H9 (cell line): ENCODE data around the gene MARCHF10. TPM values are rescaled to one million over a fixed set of nuclear protein-coding genes. Genes with fewer than 3 reads are reported as not detected.

Experiments used
- DNase-seq: peaks from one replicate; pipeline ENCODE4 v3.0.0-alpha.2; 2017
- H2AFZ ChIP-seq: one replicate; pipeline ENCODE4 v1.6.1; 2013; ENCODE audit warnings: mild to moderate bottlenecking, low read length, control low read depth, moderate library complexity
- H2AK5ac ChIP-seq: 2 replicates; pipeline ENCODE4 v1.6.1; 2013; ENCODE audit warnings: low read length, control low read depth, mixed read lengths; ENCODE audit not compliant: insufficient read length
- H2BK120ac ChIP-seq: one replicate; pipeline ENCODE4 v1.6.1; 2013; ENCODE audit warnings: low read depth, mild to moderate bottlenecking, low read length, control low read depth, inconsistent platforms; ENCODE audit not compliant: poor library complexity, severe bottlenecking
- H2BK12ac ChIP-seq: 2 replicates; pipeline ENCODE4 v1.6.1; 2013; ENCODE audit warnings: low read length, control low read depth, mixed read lengths, low read depth; ENCODE audit not compliant: insufficient read length
- H2BK15ac ChIP-seq: 2 replicates; pipeline ENCODE4 v1.6.1; 2013; ENCODE audit warnings: low read depth, low read length, control low read depth
- H2BK20ac ChIP-seq: one replicate; pipeline ENCODE4 v1.6.1; 2013; ENCODE audit warnings: low read depth, mild to moderate bottlenecking, low read length, control low read depth, inconsistent platforms; ENCODE audit not compliant: poor library complexity, severe bottlenecking
- H2BK5ac ChIP-seq: 2 replicates; pipeline ENCODE4 v1.6.1; 2013; ENCODE audit warnings: low read length, control low read depth, mixed read lengths; ENCODE audit not compliant: insufficient read length
- H3K14ac ChIP-seq: 2 replicates; pipeline ENCODE4 v1.6.1; 2013; ENCODE audit warnings: low read length, control low read depth; ENCODE audit not compliant: insufficient read depth
- H3K18ac ChIP-seq: 2 replicates; pipeline ENCODE4 v1.6.1; 2013; ENCODE audit warnings: low read depth, mild to moderate bottlenecking, mixed read lengths, low read length, control low read depth; ENCODE audit not compliant: insufficient read length
- H3K23ac ChIP-seq: 2 replicates; pipeline ENCODE4 v1.6.1; 2013; ENCODE audit warnings: low read length, control low read depth, mixed read lengths, low read depth; ENCODE audit not compliant: insufficient read length
- H3K23me2 ChIP-seq: 2 replicates; pipeline ENCODE4 v1.6.1; 2013; ENCODE audit warnings: low read depth, mild to moderate bottlenecking, mixed read lengths, low read length, control low read depth; ENCODE audit not compliant: insufficient read length, poor library complexity, severe bottlenecking
- H3K27ac ChIP-seq: 2 replicates; pipeline ENCODE4 v1.5.1; 2013; ENCODE audit warnings: low read length, control low read depth, mixed read lengths, low read depth; ENCODE audit not compliant: insufficient read length
- H3K27me3 ChIP-seq: 2 replicates; pipeline ENCODE4 v1.6.1; 2013; ENCODE audit warnings: low read length, control low read depth, inconsistent platforms; ENCODE audit not compliant: insufficient read depth
- H3K4ac ChIP-seq: 2 replicates; pipeline ENCODE4 v1.6.1; 2013; ENCODE audit warnings: low read depth, mild to moderate bottlenecking, control low read depth, inconsistent platforms, low read length, moderate library complexity
- H3K4me1 ChIP-seq: 2 replicates; pipeline ENCODE4 v1.6.1; 2013; ENCODE audit warnings: low read length, control low read depth, inconsistent platforms; ENCODE audit not compliant: insufficient read depth
- H3K4me2 ChIP-seq: 2 replicates; pipeline ENCODE4 v1.6.1; 2013; ENCODE audit warnings: low read length, control low read depth, mixed read lengths; ENCODE audit not compliant: insufficient read length, insufficient read depth
- H3K56ac ChIP-seq: 2 replicates; pipeline ENCODE4 v1.6.1; 2013; ENCODE audit warnings: low read depth, mild to moderate bottlenecking, mixed read lengths, low read length, control low read depth; ENCODE audit not compliant: insufficient read length
- H3K79me1 ChIP-seq: 2 replicates; pipeline ENCODE4 v1.6.1; 2013; ENCODE audit warnings: low read depth, mild to moderate bottlenecking, moderate library complexity, low read length, control low read depth, inconsistent platforms; ENCODE audit not compliant: insufficient read depth, poor library complexity, severe bottlenecking
- H3K79me2 ChIP-seq: 2 replicates; pipeline ENCODE4 v1.6.1; 2013; ENCODE audit warnings: low read length, control low read depth, inconsistent platforms; ENCODE audit not compliant: insufficient read depth
- H3K9ac ChIP-seq: 2 replicates; pipeline ENCODE4 v1.6.1; 2013; ENCODE audit warnings: low read length, control low read depth, mixed read lengths; ENCODE audit not compliant: insufficient read length; ENCODE audit errors: extremely low read depth
- H3K9me3 ChIP-seq: one replicate; pipeline ENCODE4 v1.6.1; 2013; ENCODE audit warnings: low read depth, low read length, inconsistent platforms; ENCODE audit not compliant: control insufficient read depth
- H3T11ph ChIP-seq: one replicate; pipeline ENCODE4 v1.6.1; 2013; ENCODE audit warnings: mild to moderate bottlenecking, low read length, control low read depth, inconsistent platforms
- H4K20me1 ChIP-seq: one replicate; pipeline ENCODE4 v1.6.1; 2013; ENCODE audit not compliant: control insufficient read depth, insufficient read length, insufficient read depth
- H4K5ac ChIP-seq: 2 replicates; pipeline ENCODE4 v1.6.1; 2013; ENCODE audit warnings: low read depth, mild to moderate bottlenecking, mixed read lengths, low read length, control low read depth; ENCODE audit not compliant: insufficient read length
- H4K8ac ChIP-seq: replicated peaks from 2 replicates; pipeline ENCODE4 v1.6.1; 2013; ENCODE audit warnings: low read length, control low read depth, mixed read lengths, low read depth; ENCODE audit not compliant: insufficient read length
- H4K91ac ChIP-seq: 2 replicates; pipeline ENCODE4 v1.6.1; 2013; ENCODE audit warnings: low read depth, mild to moderate bottlenecking, moderate library complexity, mixed read lengths, low read length, control low read depth; ENCODE audit not compliant: insufficient read length
- H3K27ac Mint-ChIP-seq, 3 experiments: 2 replicates in 2 of 3; 3 replicates in 1 of 3; pipeline ENCODE4 v1.8.0; 2020 to 2021; ENCODE audit warnings: mixed read lengths in 3 of 3, mild to moderate bottlenecking in 1 of 3, moderate library complexity in 1 of 3
- H3K27me3 Mint-ChIP-seq: 2 replicates; pipeline ENCODE4 v1.8.0; 2021; ENCODE audit warnings: low read depth, mild to moderate bottlenecking, moderate library complexity, mixed read lengths
- H3K36me3 Mint-ChIP-seq, 3 experiments: 2 replicates in 2 of 3; 3 replicates in 1 of 3; pipeline ENCODE4 v1.8.0; 2020 to 2021; ENCODE audit warnings: low read depth in 3 of 3, mixed read lengths in 3 of 3; ENCODE audit not compliant: insufficient read depth in 1 of 3
- H3K4me1 Mint-ChIP-seq, 2 experiments: 2 replicates each; pipeline ENCODE4 v1.8.0; 2020; ENCODE audit warnings: mixed read lengths in 2 of 2
- H3K4me3 Mint-ChIP-seq, 2 experiments: 2 replicates in 1 of 2; 3 replicates in 1 of 2; pipeline ENCODE4 v1.8.0; 2020 to 2021; ENCODE audit warnings: mild to moderate bottlenecking in 2 of 2, mixed read lengths in 2 of 2, moderate library complexity in 1 of 2
- H3K9me3 Mint-ChIP-seq, 2 experiments: 2 replicates in 1 of 2; 3 replicates in 1 of 2; pipeline ENCODE4 v1.8.0; 2020; ENCODE audit warnings: mild to moderate bottlenecking in 2 of 2, mixed read lengths in 2 of 2, moderate library complexity in 1 of 2
- WGBS: extraction: QIAGEN DNeasy Blood & Tissue Kit; methylation state at CpG from one replicate; pipeline ENCODE4 v1.1.7; 2013; ENCODE audit warnings: missing lambda C conversion rate, low lambda C conversion rate, mixed read lengths; ENCODE audit not compliant: insufficient read length; ENCODE audit errors: extremely low coverage; 5-methylcytosine and 5-hydroxymethylcytosine counted together
- total RNA-seq: library from RNA; stranded (reverse); gene quantifications from 2 replicates; pipeline ENCODE4 v1.2.1, GENCODE V29; 2021
- TF ChIP-seq, protein P1 (sequence below): fragments of 200-600 bp; sonication (generic); conservative IDR thresholded peaks from 3 replicates; pipeline ENCODE4 v1.8.0; 2021; ENCODE audit warnings: antibody characterized with exemption, mild to moderate bottlenecking

MARCHF10 gene
- total RNA-seq, 1 experiment from 2014 or later = not detected

DNA sequence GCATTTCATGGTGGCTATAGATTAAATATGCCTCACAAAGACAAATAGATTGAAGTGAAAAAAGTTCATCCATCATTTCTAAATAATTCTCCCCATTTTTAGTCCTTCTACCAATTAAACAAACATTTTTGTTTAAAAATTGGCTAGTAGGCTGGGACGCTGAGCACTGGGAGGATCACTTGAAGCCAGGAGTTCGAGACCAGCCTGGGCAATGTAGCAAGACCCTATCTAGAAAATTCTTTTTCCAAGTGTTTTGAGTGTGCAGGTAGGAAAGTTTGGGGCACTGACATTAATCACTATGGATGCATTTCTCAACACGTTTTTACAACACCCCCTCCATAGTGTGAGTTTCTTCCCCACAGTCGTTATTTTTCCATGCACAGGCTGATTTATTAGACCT is 123.9 kb downstream of the MARCHF10 start:
- no CpG with 5 or more reads among the region's 4 CpGs for WGBS
- Mint-ChIP-seq H3K36me3 (peaks cover 18 to 23% (median 18%) of the 10 kb centered on the region in 3 experiments), H3K4me3 (no peak overlapping the region)

More for the DNA sequence above, 123.9 kb downstream of the MARCHF10 start:
- no peak overlapping the region for H4K8ac ChIP-seq
- H2BK5ac ChIP-seq = no peak overlapping the region
- no peak overlapping the region for H3K9ac ChIP-seq
- H2BK120ac ChIP-seq = no peak overlapping the region
- TF ChIP-seq, protein P1, sequence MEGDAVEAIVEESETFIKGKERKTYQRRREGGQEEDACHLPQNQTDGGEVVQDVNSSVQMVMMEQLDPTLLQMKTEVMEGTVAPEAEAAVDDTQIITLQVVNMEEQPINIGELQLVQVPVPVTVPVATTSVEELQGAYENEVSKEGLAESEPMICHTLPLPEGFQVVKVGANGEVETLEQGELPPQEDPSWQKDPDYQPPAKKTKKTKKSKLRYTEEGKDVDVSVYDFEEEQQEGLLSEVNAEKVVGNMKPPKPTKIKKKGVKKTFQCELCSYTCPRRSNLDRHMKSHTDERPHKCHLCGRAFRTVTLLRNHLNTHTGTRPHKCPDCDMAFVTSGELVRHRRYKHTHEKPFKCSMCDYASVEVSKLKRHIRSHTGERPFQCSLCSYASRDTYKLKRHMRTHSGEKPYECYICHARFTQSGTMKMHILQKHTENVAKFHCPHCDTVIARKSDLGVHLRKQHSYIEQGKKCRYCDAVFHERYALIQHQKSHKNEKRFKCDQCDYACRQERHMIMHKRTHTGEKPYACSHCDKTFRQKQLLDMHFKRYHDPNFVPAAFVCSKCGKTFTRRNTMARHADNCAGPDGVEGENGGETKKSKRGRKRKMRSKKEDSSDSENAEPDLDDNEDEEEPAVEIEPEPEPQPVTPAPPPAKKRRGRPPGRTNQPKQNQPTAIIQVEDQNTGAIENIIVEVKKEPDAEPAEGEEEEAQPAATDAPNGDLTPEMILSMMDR = no peak
- Mint-ChIP-seq H3K27me3 (no peaks in the 10 kb centered on the region), H3K4me1 (peaks cover 0 to 6% of the 10 kb centered on the region in 2 experiments; a peak in 2 of 4 replicates), H3K9me3 (peaks cover 3% of the 10 kb centered on the region in 2 experiments; a peak in 1 of 5 replicates), H3K27ac (no peak overlapping the region)
- no peak overlapping the region for H2BK15ac ChIP-seq
- H3K23ac ChIP-seq = no peak overlapping the region
- H3K56ac ChIP-seq = no peak overlapping the region
- no peaks in the 10 kb centered on the region for H3K79me2 ChIP-seq
- H3K14ac ChIP-seq = no peak overlapping the region
- no peaks in the 10 kb centered on the region for H3K4me1 ChIP-seq
- H3T11ph ChIP-seq = no peak overlapping the region
- no peak overlapping the region for H2AK5ac ChIP-seq
- no peaks in the 10 kb centered on the region for H4K20me1 ChIP-seq
- H3K18ac ChIP-seq = no peak overlapping the region
- no peak overlapping the region for H3K27ac ChIP-seq
- no peaks in the 10 kb centered on the region for H3K27me3 ChIP-seq
- no peak overlapping the region for H3K4ac ChIP-seq
- no peaks in the 10 kb centered on the region for H3K9me3 ChIP-seq
- H4K91ac ChIP-seq = no peak overlapping the region
- no peak overlapping the region for H3K4me2 ChIP-seq
- no peaks in the 10 kb centered on the region for H3K79me1 ChIP-seq
- no peak overlapping the region for H2BK20ac ChIP-seq
- no peak overlapping the region for H2BK12ac ChIP-seq
- no peaks in the 10 kb centered on the region for H3K23me2 ChIP-seq
- no peak overlapping the region for H4K5ac ChIP-seq
- DNase-seq = no peak
- no peak overlapping the region for H2AFZ ChIP-seq
